Erythroblast (primary cell): ENCODE results near the gene MED27.

ENCODE experiments used
- GATA1 ChIP-seq: IDR thresholded peaks from 2 replicates; pipeline ENCODE4 v1.6.1; 2011; ENCODE audit warnings: low read depth, mild to moderate bottlenecking, control low read depth, low read length, moderate library complexity
- POLR2A ChIP-seq: IDR thresholded peaks from 2 replicates; pipeline ENCODE4 v1.6.1; 2011; ENCODE audit warnings: mild to moderate bottlenecking, low read length

GRCh38 chr9:131885144-131885609, 194.5 kb downstream of the MED27 start:
- TF ChIP-seq POLR2A (no peak), GATA1 (no peak)
